Fibroblast of skin of left biceps (primary cell): Measurements from ENCODE around the gene TSPAN3.

ENCODE experiments used
- DNase-seq, 2 experiments: peaks; one replicate each; pipeline ENCODE4 v3.0.0-alpha.2; 2013; ENCODE audit warnings: low read depth in 2 of 2

TSPAN3 gene

GRCh38 chr15:77009646-77010311 is 61.1 kb downstream of the TSPAN3 start:
- DNase-seq, result no peak

- no peak for DNase-seq
These were observed 61.7 kb downstream of the TSPAN3 start for GRCh38 chr15:77009176-77009575.

GRCh38 chr15:77004189-77004588 is 66.7 kb downstream of the TSPAN3 start:
- no peak for DNase-seq

GRCh38 chr15:77002954-77003912 is 67.7 kb downstream of the TSPAN3 start:
- DNase-seq, result no peak

- DNase-seq, result no peak
These were observed 68.5 kb downstream of the TSPAN3 start for GRCh38 chr15:77002436-77002835.

- no peak for DNase-seq
These were observed 68.9 kb downstream of the TSPAN3 start for GRCh38 chr15:77001966-77002365.

- no peak for DNase-seq
These were observed 69.6 kb downstream of the TSPAN3 start for GRCh38 chr15:77001351-77001750.

GRCh38 chr15:76999996-77000395 is 70.9 kb downstream of the TSPAN3 start:
- DNase-seq, result no peak

- DNase-seq, result no peak
These were observed 72.1 kb downstream of the TSPAN3 start for GRCh38 chr15:76998663-76999285.

- no peak for DNase-seq
These were observed 74.1 kb downstream of the TSPAN3 start for GRCh38 chr15:76996526-76997401.

- DNase-seq, result no peak
These were observed 74.8 kb downstream of the TSPAN3 start for GRCh38 chr15:76996076-76996525.

- no peak for DNase-seq
These were observed 75.7 kb downstream of the TSPAN3 start, which contains the start of gene PSTPIP1 for GRCh38 chr15:76994971-76995945. PSTPIP1 (plus strand) TSS chr15:76995126; CDS start chr15:76995574, 448 bp downstream.

GRCh38 chr15:76994496-76994895 is 76.4 kb downstream of the TSPAN3 start:
- DNase-seq, result no peak

- no peak for DNase-seq
These were observed 76.9 kb downstream of the TSPAN3 start for GRCh38 chr15:76994001-76994400.

GRCh38 chr15:76993114-76993725 is 77.7 kb downstream of the TSPAN3 start:
- DNase-seq, result no peak

- DNase-seq, result no peak
These were observed 78.9 kb downstream of the TSPAN3 start for GRCh38 chr15:76991741-76992645.
